NCI-H526 (cell line): Measurements from ENCODE around the gene ADRA2B.
A peak's percentile ranks its signal among the peaks of the same experiment; 100 is the strongest.
"Not testable (repeated sequence)": the region's sequence is repeated elsewhere in the genome, so short reads cannot be mapped to it uniquely, and the experiment has no call there.

Experiments used
- DNase-seq, 2 experiments: peaks; one replicate each; lab custom pipeline; 2025; lab: John Stamatoyannopoulos, UW

Gene ADRA2B

GRCh38 chr2:96116424-96116878, at the start of gene ADRA2B:
TSS of gene ADRA2B (minus strand) at chr2:96116571. CDS start at chr2:96116149, 422 bp downstream.
- peak; percentile 27 to 84 for DNase-seq

DNA sequence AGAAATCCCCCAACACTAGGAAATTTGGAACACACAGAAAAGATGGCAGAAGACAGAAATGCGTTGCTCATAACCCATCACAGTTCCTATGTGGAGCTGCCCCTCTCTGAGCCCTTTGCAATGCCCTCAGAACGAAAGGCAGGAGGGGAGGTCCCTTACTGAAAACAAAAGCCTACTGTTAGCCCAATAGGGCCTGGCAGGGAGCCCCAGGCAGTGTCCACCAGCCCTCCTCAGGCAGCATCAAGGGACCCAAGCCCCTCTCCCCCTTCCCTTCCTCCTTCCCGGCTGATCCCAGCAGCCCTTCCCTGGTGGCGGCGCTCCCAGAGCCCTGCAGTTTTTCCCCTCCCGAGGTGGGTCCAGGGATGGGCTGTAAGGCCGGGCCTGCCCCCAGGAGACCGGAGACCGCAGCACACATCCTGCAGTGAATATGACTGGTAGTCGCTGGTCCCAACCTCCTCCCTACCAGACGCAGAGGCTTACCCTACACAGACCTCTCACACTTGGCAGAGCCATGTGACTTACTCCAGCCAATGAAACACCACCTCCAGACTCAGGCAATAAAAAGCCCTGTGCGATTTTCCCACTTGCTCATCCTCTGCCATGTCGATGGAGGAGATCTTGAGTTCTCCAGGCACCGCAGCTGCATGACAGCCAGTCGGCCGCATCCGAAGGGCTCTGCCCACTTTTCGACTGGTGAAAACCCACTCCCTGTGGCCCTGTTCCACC, 48.3 kb upstream of the ADRA2B start:
- DNase-seq = no peak

GRCh38 chr2:96163768-96164429, 47.5 kb upstream of the ADRA2B start:
- no peak for DNase-seq

DNA sequence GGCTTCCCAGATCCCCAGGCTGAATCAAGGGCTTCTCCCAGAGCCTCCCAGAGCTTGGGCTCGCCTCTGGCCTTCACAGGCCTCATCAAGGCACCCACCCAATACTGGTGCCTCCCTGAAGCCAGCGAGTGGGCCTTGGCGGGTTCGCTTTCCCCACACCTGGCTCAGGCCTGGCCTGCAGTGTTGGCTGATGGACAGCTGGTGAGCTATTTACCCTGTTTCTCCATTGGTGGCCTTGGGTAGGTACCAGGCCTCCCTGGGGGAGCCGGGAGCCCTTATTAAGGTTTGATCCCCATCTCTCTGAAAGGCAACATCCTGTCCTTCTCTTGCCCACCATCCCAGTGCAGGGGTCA, 47.0 kb upstream of the ADRA2B start:
- no peak for DNase-seq

DNA sequence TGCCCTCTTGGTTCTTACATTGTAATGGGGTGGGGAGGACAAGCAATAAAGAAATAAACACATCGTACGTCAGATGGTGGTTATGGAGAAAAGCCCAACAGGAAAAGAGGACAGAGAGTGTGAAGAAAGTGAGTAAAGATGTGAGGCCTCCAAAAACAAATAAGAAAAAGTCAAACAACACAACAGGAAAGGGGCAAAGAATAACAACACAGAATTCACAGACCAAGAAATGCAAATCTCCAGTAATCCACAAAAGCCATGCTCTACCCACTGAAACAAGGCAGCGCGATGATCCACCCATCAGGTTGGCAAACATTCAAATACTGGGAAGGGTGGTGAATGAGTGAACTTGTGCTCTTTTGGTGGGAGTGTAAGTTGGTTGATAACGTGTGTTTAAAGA, 45.5 kb upstream of the ADRA2B start:
- peak in 1 of 2 experiments; percentile 26 for DNase-seq

DNA sequence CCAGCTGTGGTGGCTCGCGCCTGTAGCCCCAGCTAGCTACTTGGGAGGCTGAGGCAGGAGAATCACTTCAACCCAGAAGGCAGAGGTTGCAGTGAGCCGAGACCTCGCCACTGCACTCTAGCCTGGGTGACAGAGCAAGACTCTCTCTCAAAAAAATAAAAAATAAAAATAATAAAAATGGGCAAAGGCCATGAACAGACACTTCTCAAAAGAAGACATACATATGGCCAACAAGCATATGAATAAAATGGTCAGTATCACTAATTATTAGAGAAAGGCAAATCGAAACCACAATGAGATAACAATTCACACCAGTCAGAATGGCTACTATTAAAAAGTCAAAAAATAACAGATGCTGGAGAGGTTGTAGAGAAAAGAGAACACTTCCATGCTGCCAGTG, 44.0 kb upstream of the ADRA2B start:
- not testable (repeated sequence) for DNase-seq

DNA sequence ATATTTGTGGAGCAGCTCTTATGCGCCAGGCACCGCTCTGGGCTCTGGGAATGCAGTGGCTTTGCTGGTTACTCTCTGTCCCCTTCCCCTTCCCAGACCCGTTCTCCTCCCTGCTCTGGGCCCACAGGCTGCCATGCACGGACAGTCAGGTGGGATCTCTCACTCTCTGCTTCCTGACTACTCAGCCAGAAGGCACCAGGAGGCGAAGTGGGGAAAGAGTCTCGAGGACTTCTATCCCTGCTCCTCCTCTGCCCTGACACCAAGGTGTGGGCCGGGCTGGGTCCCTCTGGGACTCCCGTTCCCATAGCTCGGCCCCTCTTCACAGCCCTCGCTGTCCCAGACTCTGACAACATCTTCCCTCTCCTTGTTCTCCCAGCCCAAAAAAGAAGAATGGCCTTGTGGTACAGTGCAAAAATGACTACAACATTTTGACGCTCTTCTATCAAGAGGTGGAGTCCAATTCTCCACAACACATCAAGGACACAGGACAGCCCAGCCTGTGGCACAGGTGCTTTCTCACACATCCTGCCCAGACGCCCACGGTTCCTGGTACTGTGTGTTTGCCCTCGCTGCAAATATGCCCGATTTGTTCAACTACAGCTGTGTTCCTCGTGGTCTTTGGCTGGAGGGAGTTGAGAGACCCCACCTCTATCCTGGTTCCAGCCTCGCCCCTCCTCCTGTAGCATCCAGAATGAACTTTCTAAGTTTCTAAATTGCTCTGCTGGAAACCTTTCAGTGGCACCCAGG, 42.9 kb upstream of the ADRA2B start:
- DNase-seq = no peak

DNA sequence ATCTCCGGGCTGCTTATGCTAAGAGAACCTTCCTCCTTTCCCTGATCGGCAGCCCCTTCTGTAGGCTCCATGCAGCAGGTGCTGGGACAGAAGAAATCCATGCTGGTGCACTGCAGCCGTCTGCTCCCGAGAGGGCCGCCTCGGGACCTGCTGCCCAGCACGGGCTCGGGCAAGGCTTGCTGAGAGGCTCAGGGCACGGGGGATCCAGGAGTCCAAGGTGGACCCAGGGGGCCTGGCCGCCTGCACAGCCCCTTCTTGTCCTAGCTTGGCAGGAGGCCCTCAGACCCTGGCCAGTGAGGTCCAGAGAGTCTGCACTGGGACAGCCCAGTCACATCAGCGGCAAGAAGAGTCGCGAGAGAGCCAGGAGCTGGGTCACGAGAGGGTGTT, 42.2 kb upstream of the ADRA2B start:
- DNase-seq = no peak

- DNase-seq = no peak
Measured at GRCh38 chr2:96157649-96158553, 41.5 kb upstream of the ADRA2B start.

DNA sequence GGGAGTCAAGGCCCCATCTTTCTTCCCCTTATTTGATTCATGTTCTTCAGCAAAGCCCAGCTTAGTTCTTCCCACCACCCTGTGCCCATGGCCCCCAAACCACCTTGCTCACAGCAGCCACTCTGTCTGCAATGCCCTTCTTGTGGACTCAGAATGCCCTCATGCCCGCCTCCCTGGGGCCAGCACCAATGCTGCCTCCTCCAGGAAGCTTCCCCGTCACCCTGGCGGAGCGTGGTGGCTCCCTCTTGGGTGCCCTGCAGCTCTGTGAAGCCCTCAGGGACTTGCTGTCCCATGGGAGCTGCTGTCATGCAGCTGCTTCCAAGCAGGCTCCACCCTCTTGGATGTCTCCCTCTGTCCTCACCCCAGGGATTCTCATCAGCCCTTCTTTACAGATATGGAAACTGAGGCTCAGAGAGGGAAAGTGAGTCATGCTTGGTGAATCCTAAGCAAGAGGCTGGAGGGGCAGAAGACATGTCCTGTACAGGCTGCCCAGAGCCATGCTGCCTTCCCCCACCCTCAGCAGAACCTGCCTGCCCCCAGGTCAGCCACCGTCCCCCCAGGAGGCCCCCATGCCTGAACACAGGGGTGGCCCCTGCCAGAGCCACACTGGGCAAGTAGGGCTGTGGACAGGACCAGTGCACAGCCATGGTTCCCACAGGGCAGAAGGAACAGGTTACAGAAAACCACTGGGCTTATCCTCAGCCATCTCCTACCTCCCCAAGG, 40.7 kb upstream of the ADRA2B start:
- DNase-seq = peak in 1 of 2 experiments; percentile 13

DNA sequence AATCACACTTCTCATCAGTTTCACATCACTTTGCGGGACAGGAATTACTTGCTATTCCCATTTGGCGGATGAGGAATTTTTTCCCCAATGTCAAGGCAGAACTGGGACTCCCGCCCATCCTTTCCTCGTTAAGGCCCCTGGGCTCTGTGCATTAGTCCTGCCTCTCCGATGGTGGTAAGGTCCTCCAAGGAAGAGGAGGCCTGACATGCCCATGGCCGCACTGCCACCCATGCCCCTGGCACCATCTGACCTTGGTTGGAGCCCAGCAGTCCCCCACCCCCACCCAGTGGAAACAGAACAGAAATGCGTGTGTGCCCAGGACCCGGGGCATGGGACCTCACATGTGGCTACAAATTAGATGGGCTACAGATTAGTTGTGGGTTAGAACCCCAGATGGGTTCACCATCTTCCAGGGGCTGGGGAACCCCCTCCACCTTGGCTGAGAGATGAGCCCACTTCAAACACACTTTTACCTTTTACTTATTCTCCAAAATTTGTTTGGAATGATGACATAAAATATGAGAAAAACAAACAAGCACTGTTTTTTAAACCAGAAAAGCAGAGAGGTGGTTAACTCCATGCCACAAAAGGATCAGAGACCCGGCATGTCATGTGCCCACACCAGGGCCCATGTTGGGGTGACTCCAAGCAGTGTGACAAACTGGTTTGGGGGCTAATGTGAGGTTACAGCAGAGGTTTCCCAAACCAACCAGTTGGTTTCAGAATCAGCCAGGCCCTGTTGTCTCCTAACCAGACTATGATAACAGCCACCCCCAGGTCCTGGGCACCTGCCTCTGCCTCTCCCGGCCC, 39.8 kb upstream of the ADRA2B start:
- no peak for DNase-seq

DNA sequence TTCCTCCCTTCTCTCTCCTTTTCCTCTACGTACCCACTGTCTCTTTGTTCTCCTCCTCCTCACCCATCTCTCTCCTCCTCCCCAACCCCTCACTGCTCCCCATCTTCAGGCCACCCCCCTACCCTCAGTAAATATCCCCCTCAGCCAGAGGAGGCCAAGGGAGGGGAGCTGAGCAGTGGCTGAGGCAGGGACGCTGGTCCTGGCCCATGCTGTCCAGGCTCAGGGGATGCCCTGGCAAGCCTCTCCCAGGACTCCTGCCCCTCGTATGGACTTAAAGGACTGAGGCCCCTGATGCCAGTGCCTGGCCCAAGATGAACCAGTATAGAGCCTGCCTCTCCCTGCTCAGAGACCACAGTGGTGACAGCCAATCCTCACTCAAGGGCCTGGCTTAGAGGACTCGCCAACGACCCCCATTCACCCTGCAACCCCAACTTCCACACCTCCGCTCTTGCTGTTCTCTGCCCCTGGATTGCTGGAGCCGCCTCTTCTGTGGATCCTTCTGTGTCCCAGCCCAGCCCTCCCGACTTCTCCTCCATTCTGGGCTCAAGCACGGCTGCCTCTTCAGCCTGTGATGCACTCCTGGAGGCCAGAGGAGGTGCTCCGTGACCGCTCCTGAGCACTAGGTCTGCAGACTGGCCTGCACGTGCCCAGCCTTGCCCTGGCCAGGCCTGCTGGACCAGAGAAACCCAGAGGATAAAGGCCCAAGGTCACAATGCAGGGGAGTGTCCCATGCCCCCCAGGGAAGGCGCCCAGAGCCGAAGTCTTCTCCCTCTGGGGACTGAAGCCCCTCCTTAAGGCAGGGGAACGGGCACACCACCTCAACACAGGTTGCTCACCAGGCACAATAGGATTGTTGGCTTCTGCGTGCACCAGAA, 38.4 kb upstream of the ADRA2B start:
- no peak for DNase-seq

- DNase-seq = no peak
Measured at GRCh38 chr2:96153991-96154431, 37.6 kb upstream of the ADRA2B start.

- no peak for DNase-seq
Measured at GRCh38 chr2:96153291-96153713, 36.9 kb upstream of the ADRA2B start.

DNA sequence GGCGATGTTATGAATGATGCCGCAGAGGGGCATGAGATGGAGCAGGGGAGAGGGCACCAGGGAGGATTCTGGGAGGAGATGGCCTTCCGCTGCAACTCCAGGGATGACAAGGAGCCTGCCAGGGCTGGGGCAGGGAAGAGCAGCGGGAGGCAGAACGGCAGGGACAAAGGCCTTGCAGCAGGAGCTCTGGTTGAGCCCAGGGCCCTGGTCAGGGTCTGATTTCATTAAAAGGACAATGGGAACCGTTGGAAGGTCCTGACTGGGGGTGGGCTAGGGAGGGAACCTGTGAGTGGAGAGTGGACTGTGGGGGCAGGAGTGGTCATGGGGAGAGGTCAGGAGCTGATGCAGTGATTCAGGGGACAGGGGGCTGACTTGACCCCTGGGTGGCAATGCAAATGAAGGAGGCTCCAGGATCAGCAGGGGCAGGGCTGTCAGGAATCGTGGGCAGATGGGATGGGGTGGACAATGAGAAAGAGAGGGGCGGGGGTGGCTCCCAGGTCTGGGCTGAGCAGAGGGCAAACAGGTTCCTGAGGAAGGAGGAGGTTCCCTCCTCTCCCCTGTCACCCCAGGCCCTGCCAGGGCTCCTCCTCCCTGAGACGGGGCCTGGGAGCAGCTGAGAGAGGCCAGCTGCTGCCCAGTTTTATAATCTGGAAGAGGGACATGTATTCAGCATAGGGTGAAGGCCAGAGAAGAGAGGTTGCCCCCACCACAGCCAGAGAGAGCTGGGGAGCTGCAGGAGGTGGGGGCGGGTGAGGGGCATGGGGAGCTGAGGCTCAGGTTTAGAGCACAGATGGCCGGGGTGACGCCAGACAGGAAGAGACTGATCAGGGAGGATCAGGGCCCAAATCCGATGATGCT, 36.2 kb upstream of the ADRA2B start:
- DNase-seq = no peak

DNA sequence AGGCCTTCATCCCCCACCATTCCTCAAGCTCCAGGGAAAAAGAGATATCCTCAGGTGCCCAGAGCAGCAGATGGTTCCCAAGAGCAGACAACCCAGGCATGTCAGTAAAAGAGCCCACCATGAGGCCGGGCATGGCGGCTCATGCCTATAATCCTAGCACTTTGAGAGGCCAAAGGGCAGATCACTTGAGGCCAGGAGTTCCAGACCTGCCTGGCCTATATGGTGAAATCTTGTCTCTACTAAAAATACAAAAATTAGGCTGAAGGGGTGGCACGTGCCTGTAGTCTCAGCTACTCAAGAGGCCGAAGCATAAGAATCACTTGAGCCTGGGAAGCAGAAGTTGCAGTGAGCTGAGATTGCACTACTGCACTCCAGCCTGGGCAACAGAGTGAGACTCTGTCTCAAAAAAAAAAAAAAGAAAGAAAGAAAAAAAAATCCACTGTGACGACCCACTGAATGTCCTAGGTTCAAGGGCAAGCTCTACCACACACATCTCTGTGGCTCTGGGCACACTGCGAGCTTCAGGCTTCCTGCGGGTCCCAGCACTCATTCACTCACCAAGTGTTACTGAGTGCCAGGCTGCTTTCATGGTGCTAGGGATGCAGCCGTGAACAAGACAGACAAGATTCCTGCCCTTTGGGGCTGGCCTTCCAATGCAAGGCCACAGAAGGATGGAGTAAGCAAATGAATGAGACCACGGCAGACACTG, 35.4 kb upstream of the ADRA2B start:
- no peak for DNase-seq

- DNase-seq = no peak
Measured at GRCh38 chr2:96150791-96151594, 34.6 kb upstream of the ADRA2B start.
